Jurkat, Clone E6-1 (cell line): ENCODE results near the gene RPTOR.

ENCODE experiments used
- DNase-seq: peaks from one replicate; pipeline ENCODE4 v3.0.0-alpha.2; 2011; ENCODE audit warnings: low read depth, low spot score
- H3K4me3 ChIP-seq: 2 replicates; pipeline ENCODE4 v1.5.1; 2011; ENCODE audit warnings: mild to moderate bottlenecking, low read length, control low read depth, moderate library complexity

Gene RPTOR

DNA sequence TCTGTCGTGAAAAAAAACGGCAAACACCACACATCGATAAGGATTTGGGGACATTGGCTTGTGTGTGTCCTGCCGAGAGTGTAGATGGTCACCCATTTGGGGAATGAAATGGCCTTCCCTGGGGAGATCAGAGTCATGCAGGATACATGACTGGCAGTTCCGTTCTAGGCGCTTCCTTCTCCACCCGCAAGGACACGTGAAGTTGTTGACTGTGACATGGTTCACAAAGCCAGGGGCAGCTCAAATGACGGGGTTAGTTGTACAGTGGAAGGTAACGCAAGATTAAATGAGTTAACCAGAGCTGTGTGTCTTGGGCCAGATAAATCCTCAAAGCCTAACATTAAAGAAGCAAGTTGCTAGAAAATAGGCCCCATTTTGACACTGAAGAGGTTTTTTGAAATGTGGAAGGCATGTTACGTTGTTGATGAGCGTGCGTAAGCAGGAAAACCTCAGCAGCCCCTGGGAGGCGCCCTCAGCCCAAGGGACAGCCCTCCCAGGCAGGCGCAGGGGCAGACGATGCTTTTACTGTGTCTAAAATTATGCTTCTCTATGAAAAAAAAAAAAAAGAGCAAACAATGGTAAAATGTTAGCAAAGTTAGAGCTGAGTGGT, 411.1 kb downstream of the RPTOR start:
- H3K4me3 ChIP-seq: no peak overlapping the region
- DNase-seq: no peak

DNA sequence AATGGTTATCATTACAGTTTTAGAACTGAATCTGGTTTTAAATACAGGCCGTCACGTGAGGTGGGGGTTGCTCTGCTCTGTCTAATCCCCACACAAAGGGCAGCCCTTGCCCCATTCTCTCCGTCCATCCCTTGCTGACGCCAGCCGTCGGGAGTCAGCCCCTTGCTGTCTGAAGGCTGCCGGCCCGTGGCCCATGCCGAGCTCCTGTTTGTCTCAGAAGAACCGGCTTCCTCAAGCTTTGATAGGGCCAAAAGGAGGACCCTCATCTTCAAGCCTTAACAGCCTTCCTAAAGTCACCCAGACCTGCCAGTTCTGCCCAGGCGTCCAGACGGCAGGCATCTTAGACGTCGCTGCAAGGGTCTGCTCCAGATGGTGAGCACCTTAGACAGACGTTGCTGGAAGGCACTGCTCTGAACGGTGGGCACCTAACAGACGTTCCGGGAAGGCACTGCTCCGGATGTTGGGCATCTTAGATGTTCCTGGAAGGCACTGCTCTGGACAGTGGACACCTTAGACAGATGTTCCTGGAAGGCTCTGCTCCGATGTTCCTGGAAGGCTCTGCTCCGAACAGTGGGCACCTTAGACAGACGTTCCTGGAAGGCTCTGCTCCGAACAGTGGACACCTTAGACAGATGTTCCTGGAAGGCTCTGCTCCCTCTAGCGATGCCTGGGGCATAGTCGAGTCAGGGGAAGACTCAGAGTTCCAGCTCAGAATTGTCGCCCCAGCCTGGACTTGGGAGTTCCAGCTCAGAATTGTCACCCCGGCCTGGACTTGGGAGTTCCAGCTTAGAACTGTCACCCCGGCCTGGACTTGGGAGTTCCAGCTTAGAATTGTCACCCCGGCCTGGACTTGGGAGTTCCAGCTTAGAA, 411.9 kb downstream of the RPTOR start:
- DNase-seq: no peak
- H3K4me3 ChIP-seq: no peak overlapping the region

DNA sequence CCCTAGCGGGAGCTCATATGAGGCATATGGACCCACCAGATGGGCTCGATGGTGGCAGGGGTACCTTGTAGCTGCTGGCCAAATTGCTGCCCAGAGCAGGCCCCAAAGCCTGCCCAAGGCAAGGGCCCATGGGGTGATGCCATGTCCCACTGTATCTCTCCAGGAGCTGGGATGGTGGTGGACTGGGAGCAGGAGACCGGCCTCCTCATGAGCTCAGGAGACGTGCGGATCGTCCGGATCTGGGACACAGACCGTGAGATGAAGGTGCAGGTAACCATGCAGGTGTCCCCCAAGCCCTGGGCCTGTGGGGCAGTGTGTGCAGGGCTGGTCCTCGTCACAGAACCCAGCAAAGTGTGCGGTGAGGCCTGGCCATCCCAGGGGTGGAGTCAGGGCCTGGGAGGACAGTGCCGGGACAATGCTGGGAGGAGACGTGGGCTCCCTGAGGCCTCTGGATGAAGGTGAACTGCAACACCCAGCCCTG, 412.9 kb downstream of the RPTOR start:
- H3K4me3 ChIP-seq: no peak overlapping the region
- DNase-seq: no peak

DNA sequence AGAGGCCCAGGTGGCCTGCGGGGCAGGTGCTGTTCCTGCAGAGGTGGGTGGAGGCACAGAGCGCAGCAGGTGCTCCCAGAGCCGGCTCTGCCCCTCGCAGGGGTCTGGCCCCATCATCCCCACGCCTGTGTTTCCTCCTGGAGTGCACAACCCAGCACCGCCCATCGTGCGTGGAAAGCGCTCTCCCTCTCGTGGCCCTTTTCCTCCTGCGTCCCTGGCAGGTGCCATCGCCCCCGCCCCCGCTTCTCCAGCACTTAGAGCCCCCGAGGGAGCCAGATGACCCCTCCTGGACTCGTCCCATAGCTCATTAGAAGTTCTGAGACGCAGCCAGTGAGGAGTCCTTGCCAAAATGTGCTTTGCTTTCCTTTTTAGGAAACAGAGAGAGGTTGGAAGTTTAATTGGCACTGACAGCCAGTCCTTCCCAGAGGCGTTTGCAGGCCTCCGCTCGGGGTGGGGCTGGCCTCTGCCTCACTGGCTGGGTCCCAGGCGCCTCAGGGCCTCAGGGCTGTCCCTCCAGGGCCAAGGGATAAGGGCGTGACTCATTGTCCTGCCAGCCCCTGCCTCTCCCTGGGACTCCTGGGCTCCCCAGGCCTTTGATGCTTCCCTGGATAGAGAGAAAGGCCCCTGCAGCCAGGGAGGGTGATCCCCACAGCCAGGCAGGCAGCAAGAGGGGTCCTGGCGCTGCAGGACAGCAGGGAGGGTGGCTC, 414.8 kb downstream of the RPTOR start:
- DNase-seq: no peak
- no peak overlapping the region for H3K4me3 ChIP-seq

DNA sequence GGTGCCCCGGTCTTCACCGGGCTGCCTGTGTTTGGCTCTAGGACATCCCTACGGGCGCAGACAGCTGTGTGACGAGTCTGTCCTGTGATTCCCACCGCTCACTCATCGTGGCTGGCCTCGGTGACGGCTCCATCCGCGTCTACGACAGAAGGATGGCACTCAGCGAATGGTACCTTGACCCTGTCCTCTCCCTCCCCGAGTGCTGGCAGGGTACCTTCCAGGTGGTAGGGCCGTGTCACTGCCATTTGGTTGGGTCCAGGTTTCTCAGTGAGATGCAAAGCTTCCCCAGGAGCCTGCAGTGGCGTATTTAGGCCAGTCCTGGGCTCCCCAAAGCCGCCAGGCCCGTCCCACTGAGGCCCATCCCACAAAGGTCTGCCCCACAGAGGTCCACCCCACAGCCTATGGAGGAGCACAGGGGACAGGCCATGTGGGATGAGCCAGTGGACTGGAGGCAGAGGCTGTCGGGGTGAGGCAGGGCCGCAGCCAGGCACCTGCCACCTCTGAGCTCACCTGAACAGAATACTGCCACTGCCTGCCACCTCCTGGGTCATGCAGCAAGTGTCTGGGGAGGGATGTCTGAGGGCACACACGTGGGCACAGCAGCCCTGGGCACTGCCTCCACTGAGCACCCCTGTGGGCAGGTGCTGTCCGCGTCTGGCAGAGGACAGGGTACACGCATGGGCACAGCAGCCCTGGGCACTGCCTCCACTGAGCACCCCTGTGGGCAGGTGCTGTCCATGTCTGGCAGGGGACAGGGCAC, 415.6 kb downstream of the RPTOR start:
- H3K4me3 ChIP-seq: no peak overlapping the region
- DNase-seq: no peak

DNA sequence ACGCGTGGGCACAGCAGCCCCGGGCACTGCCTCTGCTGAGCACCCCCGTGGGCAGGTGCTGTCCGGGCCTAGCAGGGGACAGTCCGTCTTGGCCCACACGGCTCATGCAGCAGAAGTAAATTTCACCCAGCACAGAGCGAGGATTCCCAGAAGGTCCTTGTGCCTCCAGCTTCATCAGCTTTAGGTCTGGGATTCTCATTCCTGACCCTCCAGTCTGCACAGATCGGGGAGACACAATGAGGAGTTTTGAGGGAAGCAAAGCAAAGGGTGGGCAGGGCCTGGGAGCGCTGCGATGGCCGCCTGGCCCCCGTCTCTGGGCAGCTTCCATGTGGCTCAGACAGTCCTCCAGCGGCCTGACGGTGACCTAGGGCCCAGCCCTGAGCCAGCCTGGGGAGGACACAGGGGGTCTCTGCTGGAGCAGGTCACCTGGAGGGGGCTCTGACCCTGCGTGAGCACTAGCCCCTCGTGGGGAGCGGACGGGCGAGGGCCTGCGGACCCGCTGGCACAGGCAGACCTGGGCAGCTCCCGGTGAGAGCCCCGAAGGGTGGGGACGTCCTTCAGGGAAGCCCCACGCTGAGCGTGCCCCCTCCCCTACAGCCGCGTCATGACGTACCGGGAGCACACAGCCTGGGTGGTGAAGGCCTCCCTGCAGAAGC, 416.3 kb downstream of the RPTOR start:
- no peak for DNase-seq
- no peak overlapping the region for H3K4me3 ChIP-seq

DNA sequence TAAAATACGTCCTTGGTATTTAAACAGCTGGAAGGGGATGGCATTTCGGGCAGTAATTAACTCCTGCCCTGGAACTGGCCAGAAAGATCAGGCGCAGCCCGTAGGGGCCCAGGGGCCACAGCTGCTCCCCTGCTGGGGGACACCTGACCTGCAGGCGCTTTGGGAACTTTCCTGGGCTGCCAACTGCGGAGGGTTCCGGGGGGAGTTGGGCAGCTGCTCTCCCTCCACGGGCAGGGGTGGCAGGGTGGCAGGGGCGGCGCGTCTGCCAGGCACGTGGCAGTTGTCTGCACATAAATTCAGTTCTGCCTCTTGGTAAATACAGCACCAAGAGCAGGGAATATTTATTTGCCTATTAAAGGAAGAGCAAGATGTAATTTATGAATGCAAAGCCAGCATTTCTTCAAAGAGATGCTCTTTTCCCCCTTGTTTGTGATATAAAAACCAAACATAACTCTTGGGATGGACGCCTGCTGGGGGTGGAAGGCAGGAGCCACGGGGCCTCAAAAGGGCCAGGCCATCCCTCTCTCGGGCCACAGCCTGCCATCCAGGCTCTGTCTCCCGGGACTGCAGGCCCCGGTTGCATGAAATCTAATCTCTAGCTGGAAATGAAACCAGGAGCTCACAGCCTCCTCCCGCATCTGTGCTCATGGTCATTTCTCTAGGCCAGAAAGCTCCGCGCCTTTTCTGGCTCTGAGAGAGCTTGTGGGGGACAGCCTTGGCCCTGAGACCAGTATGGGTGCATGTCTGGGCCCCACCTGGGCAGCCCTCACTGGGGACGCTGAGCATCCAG, 417.1 kb downstream of the RPTOR start:
- H3K4me3 ChIP-seq: no peak overlapping the region
- DNase-seq: no peak

DNA sequence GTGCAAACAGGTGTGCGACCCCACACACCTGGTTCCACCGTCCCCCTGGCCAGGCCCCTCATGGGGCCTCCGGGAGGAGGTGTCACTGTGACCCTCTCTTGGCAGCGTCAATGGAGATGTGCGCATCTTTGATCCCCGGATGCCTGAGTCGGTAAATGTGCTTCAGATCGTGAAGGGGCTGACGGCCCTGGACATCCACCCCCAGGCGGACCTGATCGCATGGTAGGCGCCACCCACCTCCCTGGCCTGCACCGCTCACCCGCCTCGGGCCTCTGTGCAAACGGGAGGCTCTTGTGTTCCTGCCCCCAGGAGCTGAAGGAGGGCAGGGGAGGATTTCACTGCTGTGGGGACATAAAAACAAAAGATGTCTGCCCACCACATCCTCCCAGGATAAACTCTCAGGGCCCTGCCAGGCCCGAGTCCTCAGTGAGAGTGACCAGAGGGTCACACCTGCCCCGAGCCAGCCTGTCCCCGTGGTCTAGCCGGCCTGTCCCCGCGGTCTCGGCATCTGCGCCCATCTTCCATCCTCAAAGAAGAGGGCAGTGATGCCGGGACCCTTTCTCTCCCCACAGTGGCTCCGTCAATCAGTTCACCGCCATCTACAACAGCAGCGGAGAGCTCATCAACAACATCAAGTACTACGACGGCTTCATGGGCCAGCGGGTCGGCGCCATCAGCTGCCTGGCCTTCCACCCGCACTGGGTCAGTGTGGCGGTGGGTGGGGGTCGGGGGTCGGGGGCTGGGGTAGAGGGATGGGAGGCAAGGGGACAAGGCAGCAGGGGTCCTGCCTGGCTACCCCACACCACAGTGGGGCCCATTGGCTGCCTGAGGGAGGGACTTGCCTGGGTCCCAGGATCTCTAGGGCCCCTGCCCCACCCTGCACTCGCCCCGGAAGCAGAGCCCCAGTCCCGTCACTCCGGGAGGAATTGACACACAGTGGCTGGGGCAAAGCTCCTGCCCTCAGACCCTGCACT, 418.0 kb downstream of the RPTOR start:
- H3K4me3 ChIP-seq: no peak overlapping the region
- DNase-seq: no peak

DNA sequence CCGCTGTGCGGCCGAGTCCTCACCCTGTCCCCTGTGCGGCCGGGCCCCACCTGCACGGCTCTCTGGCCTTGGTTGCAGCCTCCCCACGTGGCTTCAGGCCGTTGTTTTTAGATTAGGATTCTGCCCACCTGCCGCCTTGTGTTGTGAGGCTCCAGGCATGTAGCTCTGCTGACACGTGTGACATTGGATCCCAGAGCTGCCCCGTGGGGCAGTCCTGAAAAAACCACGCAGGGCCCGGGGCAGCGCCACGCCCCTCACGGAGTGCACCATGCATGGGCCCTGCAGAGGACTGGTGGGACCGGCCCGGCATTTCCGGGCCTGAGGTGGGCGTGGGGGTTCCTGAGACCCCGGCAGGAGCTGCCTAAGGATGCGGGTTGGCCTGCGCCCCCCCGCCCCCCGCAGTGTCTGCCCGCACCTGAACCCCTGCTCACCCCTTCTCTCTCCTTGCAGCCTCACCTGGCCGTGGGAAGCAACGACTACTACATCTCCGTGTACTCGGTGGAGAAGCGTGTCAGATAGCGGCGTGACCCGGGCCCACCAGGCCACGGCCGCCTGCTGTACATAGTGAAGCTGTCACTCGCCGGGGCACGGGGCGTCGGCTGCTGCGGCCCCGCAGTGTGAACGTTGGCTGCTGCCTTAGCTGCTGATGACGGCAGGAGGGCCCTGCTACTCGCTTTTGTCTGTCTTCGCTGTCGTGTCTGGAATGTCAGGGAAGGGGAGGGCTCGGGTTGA, 419.3 kb downstream of the RPTOR start:
- DNase-seq: no peak
- no peak overlapping the region for H3K4me3 ChIP-seq

DNA sequence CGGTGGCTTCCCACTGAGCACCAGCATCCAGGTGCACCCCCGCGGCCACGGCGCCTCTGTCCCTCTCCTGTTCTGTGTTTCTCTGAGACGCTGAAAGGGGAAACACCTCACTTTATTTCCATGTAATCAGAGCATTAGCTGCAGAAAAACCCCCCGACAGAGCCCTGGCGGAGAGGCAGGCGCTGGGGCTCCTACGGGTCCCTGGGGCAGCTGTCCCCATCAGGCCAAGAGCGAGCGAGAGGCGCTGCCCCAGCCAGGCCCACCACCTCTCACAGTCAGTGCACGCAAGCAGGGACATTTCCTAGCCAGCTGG, 419.9 kb downstream of the RPTOR start:
- no peak overlapping the region for H3K4me3 ChIP-seq
- DNase-seq: no peak

DNA sequence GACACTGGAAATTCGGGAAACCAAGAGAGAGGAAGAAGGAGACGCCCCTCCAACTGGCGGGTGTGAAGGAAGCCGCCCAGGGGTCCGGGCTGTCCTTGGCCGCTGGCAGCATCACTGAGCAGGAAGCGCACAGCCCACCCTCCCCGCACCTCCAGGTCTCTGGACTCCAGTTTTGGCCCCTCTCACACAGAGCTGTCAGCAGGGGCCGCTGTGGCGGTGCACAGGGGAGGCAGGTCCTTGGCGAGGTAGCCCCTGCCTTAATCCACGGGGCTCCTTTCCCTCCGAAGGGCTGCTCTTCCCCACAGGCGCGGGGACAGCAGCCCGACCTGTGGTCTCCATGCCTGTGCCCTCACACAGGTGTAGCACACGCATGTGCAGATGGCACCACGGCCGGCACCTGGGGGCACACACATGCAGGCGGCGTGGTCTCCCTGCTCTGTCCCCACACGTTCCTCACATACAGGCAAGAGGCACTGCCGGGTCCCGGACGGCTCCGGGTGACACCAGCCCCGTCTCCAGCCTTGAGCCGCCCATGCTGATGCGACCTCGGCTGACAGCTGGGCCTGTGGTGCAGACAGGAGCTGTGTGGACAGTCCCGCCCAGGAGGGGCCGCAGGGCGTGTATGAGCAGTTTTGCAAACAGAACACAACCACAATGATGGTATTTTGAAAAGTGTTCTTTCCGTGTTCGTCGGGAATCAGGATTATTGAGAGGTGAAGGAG, 420.4 kb downstream of the RPTOR start:
- no peak overlapping the region for H3K4me3 ChIP-seq
- no peak for DNase-seq

DNA sequence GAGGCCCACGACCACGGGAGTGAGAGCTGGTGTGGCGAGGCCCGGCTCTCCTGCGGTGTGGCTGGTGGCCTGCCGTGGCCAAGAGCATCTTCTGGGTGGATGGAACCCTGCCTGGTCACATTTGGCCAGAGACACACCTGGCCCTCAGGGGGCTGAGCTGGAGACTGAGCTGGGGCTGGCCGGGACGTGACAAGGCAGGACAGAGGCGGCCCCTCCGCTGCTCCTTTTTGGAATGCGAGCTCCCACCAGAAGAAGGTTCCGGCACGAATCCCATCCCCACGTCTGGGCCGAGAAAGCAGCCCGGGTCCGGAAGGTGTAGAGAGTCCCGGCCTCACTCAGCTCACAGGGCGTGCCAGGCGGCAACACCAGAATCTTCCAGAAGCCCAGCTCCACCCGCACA, 421.0 kb downstream of the RPTOR start:
- no peak overlapping the region for H3K4me3 ChIP-seq
- DNase-seq: no peak

DNA sequence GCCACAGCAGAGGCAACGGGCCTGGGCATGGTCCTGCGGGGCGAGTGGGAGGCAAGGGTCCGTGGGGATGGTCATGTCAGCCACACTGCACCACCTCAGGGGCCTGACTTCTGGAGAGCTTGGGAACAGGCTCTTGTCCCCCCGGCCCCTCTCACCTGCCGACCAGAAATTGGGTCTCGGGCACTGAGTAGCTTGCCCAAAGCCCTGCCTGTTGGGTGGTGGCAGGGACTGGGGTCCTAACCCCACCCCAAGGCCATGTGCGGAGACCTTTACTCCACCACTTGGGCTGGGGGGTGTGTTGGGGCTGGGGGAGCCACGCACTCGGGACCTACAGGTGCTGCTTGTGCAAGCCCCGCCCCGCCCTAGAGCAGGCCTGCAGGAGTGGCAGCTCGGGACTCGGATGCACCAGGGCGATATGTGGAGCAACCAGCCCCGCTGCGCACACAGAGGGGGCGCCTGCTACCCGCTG, 422.8 kb downstream of the RPTOR start:
- no peak for DNase-seq
- no peak overlapping the region for H3K4me3 ChIP-seq

DNA sequence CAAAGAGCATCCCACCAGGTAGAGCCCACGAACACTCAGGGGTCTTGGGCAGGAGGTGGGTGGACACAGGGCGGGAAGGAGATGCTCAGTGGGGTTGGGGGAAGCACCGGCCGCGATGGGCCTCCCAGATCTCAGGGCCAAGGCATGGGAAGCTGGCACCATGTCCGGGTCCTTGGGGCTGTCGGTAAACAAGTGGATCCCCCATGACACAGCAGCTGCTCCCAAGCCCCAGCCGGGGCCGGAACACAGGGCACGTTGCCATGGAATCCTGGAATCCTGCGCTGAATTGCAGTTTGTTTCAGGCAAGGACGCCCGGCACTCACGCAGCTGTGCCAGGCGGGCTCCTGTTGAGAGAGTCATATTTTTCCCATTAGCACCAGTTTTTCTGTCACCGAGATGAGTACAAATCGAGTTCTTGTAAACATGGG, 424.0 kb downstream of the RPTOR start:
- DNase-seq: no peak
- no peak overlapping the region for H3K4me3 ChIP-seq

DNA sequence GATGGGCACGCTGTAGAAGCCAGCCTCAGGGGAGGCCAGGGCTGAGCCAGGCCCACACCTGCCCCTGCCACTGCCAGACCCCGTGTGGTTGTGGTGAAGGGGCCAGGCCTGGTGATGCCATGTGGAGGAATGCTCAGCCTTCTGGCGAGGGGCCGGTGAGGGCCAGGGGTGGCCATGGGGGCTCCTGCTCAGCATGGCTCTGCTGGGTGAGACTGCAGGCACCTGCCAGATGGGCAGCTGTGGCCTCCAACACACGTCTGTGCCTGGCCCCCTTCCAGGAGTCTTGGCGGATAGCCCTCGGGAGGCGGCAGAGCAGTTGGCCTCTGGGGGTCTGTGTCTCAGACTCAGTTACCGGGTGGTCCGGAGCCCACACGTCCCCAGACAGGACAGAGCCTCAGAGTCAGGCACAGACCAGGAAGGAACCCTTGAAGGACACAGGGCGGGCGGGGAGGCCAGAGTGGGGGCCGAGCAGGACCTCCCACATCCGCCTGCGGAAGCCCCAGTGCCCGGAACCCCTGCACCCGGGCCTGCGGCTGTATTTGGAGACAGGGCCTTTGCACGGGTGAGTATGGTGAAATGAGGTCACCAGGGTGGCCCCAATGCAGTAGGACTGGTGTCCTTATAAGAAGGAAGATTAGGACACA, 424.5 kb downstream of the RPTOR start:
- no peak overlapping the region for H3K4me3 ChIP-seq
- no peak for DNase-seq
